Neural cell (in vitro differentiated cells): ENCODE measurements around the gene CLCNKA.

Experiments used
- EP300 ChIP-seq: fragments of 450-650 bp; conservative IDR thresholded peaks from 2 replicates; pipeline ENCODE4 v1.6.1; 2014; ENCODE audit warnings: antibody characterized with exemption, mild to moderate bottlenecking, moderate library complexity; ENCODE audit not compliant: poor library complexity, severe bottlenecking
- EZH2 ChIP-seq: fragments of 200-600, 300-800 bp; shearing (Covaris generic), sonication (generic); IDR thresholded peaks from 2 replicates; pipeline ENCODE4 v1.6.1; 2014; ENCODE audit warnings: antibody characterized with exemption, low read length, borderline replicate concordance, mild to moderate bottlenecking; ENCODE audit not compliant: insufficient read depth, poor library complexity, severe bottlenecking
- POLR2AphosphoS5 ChIP-seq: IDR thresholded peaks from 2 replicates; pipeline ENCODE4 v1.6.1; 2012
- RAD21 ChIP-seq: fragments of 450-650 bp; conservative IDR thresholded peaks from 2 replicates; pipeline ENCODE4 v1.6.1; 2014; ENCODE audit warnings: antibody characterized with exemption, mild to moderate bottlenecking, moderate library complexity
- TAF1 ChIP-seq: IDR thresholded peaks from 2 replicates; pipeline ENCODE4 v1.6.1; 2012; ENCODE audit warnings: low read depth
- TF ChIP-seq, protein P1 (sequence below): IDR thresholded peaks from 2 replicates; pipeline ENCODE4 v1.6.1; 2012; ENCODE audit warnings: borderline replicate concordance
- TF ChIP-seq, protein P2 (sequence below): fragments of 450-650 bp; IDR thresholded peaks from 2 replicates; pipeline ENCODE4 v1.5.1; 2014; ENCODE audit warnings: antibody characterized with exemption, mild to moderate bottlenecking, moderate library complexity; ENCODE audit not compliant: poor library complexity, severe bottlenecking

DNA sequence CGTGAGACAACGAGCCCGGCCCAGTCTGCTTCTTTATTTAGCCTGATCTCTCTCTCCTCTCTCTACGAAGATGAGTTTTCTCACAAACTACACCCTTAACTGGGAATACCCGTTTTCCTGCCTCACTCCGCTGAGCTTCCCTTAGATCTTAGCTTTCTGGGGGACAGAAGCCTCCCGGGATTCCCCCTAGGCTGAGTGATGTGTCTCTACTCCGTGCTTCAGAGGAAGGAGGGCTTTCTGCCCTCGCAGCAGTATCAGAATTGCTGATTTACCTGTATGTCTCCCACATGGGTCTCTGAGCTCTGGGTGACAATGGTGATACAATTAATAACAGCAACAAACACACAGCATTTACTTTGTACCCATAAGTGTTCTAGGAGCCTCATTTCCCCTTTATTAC, 47.0 kb upstream of the CLCNKA start:
- TF ChIP-seq, protein P1, sequence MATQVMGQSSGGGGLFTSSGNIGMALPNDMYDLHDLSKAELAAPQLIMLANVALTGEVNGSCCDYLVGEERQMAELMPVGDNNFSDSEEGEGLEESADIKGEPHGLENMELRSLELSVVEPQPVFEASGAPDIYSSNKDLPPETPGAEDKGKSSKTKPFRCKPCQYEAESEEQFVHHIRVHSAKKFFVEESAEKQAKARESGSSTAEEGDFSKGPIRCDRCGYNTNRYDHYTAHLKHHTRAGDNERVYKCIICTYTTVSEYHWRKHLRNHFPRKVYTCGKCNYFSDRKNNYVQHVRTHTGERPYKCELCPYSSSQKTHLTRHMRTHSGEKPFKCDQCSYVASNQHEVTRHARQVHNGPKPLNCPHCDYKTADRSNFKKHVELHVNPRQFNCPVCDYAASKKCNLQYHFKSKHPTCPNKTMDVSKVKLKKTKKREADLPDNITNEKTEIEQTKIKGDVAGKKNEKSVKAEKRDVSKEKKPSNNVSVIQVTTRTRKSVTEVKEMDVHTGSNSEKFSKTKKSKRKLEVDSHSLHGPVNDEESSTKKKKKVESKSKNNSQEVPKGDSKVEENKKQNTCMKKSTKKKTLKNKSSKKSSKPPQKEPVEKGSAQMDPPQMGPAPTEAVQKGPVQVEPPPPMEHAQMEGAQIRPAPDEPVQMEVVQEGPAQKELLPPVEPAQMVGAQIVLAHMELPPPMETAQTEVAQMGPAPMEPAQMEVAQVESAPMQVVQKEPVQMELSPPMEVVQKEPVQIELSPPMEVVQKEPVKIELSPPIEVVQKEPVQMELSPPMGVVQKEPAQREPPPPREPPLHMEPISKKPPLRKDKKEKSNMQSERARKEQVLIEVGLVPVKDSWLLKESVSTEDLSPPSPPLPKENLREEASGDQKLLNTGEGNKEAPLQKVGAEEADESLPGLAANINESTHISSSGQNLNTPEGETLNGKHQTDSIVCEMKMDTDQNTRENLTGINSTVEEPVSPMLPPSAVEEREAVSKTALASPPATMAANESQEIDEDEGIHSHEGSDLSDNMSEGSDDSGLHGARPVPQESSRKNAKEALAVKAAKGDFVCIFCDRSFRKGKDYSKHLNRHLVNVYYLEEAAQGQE: no peak
- TF ChIP-seq, protein P2, sequence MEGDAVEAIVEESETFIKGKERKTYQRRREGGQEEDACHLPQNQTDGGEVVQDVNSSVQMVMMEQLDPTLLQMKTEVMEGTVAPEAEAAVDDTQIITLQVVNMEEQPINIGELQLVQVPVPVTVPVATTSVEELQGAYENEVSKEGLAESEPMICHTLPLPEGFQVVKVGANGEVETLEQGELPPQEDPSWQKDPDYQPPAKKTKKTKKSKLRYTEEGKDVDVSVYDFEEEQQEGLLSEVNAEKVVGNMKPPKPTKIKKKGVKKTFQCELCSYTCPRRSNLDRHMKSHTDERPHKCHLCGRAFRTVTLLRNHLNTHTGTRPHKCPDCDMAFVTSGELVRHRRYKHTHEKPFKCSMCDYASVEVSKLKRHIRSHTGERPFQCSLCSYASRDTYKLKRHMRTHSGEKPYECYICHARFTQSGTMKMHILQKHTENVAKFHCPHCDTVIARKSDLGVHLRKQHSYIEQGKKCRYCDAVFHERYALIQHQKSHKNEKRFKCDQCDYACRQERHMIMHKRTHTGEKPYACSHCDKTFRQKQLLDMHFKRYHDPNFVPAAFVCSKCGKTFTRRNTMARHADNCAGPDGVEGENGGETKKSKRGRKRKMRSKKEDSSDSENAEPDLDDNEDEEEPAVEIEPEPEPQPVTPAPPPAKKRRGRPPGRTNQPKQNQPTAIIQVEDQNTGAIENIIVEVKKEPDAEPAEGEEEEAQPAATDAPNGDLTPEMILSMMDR: no peak
- TF ChIP-seq EP300 (no peak), RAD21 (no peak), TAF1 (no peak), EZH2 (no peak), POLR2AphosphoS5 (no peak)
